Neutrophil (primary cell): ENCODE data around the gene RNF157.

Experiments used
- H3K27ac ChIP-seq: fragments of 200-600 bp; sonication (generic); 2 replicates; pipeline ENCODE4 v1.5.1; 2016; ENCODE audit warnings: mild to moderate bottlenecking, moderate library complexity
- H3K27me3 ChIP-seq: fragments of 200-600 bp; sonication (generic); 2 replicates; pipeline ENCODE4 v1.6.0; 2016; ENCODE audit warnings: mild to moderate bottlenecking
- H3K36me3 ChIP-seq: fragments of 200-600 bp; sonication (generic); 2 replicates; pipeline ENCODE4 v1.5.1; 2017
- H3K4me1 ChIP-seq, 2 experiments: fragments of 200-600 bp in 1 of 2; sonication (generic) in 1 of 2; 1 replicate in 1 of 2; 2 replicates in 1 of 2; pipeline versions ENCODE4 v1.5.1 to v1.6.1; 2013 to 2016; ENCODE audit warnings: low read depth in 1 of 2, low read length in 1 of 2, mild to moderate bottlenecking in 1 of 2, moderate library complexity in 1 of 2; ENCODE audit not compliant: control insufficient read depth in 1 of 2, insufficient read depth in 1 of 2
- H3K4me3 ChIP-seq, 2 experiments: fragments of 200-600 bp in 1 of 2; sonication (generic) in 1 of 2; 1 replicate in 1 of 2; 2 replicates in 1 of 2; pipeline ENCODE4 v1.5.1; 2013 to 2016; ENCODE audit warnings: low read depth in 1 of 2, low read length in 1 of 2, mild to moderate bottlenecking in 1 of 2, moderate library complexity in 1 of 2
- H3K9me3 ChIP-seq: fragments of 200-600 bp; sonication (generic); 2 replicates; pipeline ENCODE4 v1.5.1; 2016
- TF ChIP-seq, protein P1 (sequence below): fragments of 200-600 bp; sonication (generic); IDR thresholded peaks from 2 replicates; pipeline ENCODE4 v1.5.1; 2016; ENCODE audit warnings: antibody characterized with exemption

Gene RNF157

DNA sequence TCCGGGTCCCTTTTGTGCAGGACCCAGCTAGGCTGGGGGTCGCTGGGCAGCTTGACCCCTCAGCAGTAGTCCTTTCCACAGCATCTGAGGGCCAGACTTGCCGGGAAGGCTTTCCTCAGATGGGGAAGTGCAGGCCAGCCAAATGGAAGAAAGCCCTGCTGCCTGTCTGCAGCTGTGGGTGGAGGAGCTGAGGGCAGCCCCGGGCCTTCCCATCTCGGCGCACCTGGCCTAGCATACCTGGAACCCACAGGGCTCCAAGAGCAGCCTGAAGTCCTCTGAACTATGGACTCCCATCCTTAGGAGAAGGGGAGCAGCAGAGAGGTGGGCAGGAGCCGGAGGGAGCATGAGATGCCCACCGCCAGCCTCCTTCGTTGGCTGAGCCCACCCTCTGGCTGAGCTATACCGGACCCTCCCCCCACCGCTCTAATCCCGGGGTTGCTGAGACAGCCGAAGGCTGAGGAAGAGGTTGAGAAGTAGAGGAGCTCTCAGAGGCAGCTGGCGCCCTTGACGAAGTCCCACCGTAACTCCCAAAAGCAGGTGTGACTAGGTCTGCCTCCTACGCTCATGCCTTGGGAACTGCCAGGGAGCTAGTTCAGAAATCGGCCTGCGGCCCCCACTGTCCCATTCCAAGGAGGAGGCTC lies 38.1 kb upstream of the RNF157 start:
- Histone ChIP-seq H3K4me3 (no peak overlapping the region), H3K27ac (no peak overlapping the region), H3K9me3 (no peaks in the 10 kb centered on the region), H3K27me3 (no peaks in the 10 kb centered on the region), H3K36me3 (no peaks in the 10 kb centered on the region), H3K4me1 (peaks cover 12% of the 10 kb centered on the region in 2 experiments)
- TF ChIP-seq, protein P1, sequence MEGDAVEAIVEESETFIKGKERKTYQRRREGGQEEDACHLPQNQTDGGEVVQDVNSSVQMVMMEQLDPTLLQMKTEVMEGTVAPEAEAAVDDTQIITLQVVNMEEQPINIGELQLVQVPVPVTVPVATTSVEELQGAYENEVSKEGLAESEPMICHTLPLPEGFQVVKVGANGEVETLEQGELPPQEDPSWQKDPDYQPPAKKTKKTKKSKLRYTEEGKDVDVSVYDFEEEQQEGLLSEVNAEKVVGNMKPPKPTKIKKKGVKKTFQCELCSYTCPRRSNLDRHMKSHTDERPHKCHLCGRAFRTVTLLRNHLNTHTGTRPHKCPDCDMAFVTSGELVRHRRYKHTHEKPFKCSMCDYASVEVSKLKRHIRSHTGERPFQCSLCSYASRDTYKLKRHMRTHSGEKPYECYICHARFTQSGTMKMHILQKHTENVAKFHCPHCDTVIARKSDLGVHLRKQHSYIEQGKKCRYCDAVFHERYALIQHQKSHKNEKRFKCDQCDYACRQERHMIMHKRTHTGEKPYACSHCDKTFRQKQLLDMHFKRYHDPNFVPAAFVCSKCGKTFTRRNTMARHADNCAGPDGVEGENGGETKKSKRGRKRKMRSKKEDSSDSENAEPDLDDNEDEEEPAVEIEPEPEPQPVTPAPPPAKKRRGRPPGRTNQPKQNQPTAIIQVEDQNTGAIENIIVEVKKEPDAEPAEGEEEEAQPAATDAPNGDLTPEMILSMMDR = no peak

DNA sequence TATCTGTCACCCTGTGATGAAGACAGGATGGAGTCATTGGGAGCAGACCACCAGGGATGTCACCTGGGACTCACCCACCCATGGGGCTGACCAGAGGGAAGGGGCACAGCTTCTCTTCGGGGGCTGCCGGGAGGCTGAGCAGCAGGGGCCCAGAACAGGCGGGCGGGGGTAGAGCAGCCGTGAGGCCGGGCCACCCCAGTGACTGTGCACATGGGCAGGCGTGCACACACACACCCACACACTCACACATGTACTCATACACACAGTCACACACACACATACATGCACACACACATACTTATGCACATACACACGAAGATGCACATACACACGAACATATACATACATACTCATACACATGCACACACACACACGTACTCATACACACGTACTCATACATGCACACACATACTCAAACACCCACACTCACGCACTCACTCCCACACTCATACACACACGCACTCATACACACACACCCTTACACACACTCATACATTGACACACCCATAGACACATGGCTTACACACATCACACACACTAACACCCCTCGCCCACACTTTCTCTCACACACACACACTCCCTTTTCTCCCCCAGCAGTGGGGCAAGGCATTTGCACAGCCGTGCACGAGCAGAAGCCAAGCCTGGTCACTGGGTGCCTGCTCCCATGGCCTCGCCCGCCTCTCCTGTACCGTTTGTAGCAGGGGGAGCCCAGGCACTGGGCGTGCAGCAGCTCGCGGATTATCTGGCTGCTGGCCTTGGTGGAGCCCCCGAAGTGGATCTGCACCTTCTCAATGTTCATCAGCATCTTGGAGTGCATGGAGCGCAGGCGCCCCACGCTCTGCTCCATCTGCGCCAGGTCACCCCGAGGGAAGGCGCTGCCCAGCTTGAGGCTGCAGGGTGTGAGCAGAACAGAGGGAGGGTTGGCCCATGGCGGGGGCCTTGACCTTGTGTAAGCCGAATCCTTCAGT lies 37.3 kb upstream of the RNF157 start:
- no peaks in the 10 kb centered on the region for H3K27me3 ChIP-seq
- H3K4me3 ChIP-seq = no peak overlapping the region
- H3K4me1 ChIP-seq = peaks cover 20 to 21% of the 10 kb centered on the region in 2 experiments
- no peaks in the 10 kb centered on the region for H3K9me3 ChIP-seq
- TF ChIP-seq, protein P1 = no peak
- no peaks in the 10 kb centered on the region for H3K36me3 ChIP-seq
- H3K27ac ChIP-seq = no peak overlapping the region

DNA sequence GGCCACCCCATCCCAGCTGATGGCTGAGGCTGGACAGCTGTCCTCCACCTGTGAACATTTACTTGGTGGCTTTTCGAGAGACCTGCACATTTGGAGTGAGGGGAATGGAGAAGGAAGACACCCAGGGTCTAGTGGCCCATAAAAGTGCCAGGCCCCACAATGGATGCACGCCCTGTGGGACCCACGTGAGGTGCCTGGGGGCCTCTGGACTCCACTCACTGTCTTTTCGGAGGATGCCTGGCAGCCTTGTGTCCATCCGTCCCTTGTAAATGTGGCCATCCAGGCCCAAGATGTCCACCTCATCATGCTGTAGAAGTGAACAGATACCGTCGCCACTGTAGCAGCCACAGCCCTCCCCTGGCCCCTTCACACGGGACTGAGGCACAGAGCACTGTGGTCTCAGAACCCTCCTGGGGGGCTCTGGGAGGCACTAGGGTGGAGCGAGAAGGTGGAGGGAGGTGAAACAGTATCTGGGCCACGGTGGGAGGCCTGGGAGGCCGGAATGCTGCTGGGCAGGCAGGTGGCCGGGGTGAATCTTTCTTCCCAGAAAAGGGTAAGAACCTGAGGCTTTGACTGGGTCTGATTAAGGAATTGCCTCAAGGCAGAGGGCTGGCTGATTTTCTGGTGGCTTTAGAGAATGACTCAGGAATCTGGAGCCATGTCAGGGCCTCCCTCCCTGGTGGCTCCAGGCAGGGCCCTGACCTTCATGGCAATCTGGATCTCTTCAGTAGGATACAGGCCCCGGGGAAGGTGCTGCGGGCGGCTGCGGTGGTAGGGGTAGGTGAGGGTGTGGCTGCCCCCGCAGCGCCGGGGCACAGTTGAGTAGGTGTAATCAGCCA lies 36.4 kb upstream of the RNF157 start:
- no peaks in the 10 kb centered on the region for H3K36me3 ChIP-seq
- H3K4me3 ChIP-seq = no peak overlapping the region
- H3K9me3 ChIP-seq = no peaks in the 10 kb centered on the region
- H3K27ac ChIP-seq = no peak overlapping the region
- peaks cover 29 to 30% of the 10 kb centered on the region in 2 experiments for H3K4me1 ChIP-seq
- TF ChIP-seq, protein P1 = no peak
- no peaks in the 10 kb centered on the region for H3K27me3 ChIP-seq

DNA sequence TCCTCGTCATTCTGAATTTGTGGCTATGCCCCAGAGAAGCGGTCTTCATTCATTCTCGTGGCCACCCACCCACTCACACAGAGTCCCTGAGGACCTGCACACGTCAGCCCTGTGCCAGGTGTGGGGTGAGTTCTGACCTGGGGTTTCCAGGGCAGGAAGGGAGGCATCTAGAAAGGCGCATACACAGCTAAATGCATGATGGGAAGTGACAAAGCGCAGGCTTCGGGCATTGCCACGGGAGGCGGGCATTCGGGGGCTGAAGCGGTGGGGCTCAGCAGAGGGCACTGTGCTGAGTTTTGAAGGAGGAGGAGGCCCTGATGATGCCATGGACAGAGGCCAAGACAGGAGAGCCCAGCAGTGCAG lies 35.8 kb upstream of the RNF157 start:
- Histone ChIP-seq H3K27me3 (no peaks in the 10 kb centered on the region), H3K36me3 (peaks cover 4% of the 10 kb centered on the region), H3K4me3 (no peak overlapping the region), H3K4me1 (peaks cover 35 to 36% of the 10 kb centered on the region in 2 experiments), H3K9me3 (no peaks in the 10 kb centered on the region), H3K27ac (no peak overlapping the region)
- TF ChIP-seq, protein P1 = no peak

DNA sequence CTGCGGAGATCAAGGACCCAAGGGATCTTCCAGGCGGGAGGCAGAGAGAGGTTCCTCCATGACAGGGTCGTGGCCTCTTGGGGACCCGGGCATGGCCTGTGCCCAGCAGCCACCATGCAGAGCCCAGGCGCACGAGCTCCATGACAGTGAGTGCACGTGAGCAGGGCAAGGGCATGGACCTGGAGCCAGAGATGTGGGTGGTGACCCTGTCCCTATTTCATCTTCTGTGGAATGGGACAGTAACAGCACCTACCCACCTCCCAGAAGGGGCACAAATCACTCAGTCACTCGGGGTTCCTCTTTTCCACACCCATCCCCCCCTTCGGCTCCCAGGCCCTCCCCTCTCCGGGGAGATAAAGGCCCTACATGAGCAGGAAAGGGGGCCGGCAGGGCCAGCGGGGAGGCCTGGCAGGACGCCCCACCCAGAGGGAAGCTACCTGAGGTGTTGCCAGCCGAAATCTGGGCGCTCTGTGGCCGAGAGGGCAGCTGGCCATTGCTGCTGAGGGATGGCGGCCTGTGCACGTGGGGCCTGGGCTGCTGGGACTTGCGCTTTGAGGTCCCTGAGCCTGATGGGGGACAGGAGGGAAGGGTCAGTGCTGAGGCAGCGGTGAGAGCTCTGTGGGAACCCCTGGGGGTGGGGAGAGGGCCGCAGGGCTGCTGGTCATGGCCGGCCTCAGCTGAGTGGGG lies 35.2 kb upstream of the RNF157 start:
- TF ChIP-seq, protein P1 = no peak
- Histone ChIP-seq H3K27me3 (no peaks in the 10 kb centered on the region), H3K36me3 (peaks cover 9% of the 10 kb centered on the region), H3K27ac (no peak overlapping the region), H3K4me1 (peaks cover 41% of the 10 kb centered on the region in 2 experiments), H3K4me3 (no peak overlapping the region), H3K9me3 (no peaks in the 10 kb centered on the region)
